Ascending aorta (tissue), 2 donors: Measurements from ENCODE around the gene KCNN1. TPM values are rescaled to one million over a fixed set of nuclear protein-coding genes. Genes with fewer than 3 reads are reported as not detected.
A peak's percentile ranks its signal among the peaks of the same experiment; 100 is the strongest.
"Not testable (repeated sequence)": the region's sequence is repeated elsewhere in the genome, so short reads cannot be mapped to it uniquely, and the experiment has no call there.

Experiments
- DNase-seq, 2 donors: peaks; one replicate each; pipeline ENCODE4 v3.0.0-alpha.2; 2019; ENCODE audit warnings: low spot score in 2 of 2
- H3K27ac ChIP-seq, 2 donors: fragments of 200-600 bp; sonication (generic); one replicate each; pipeline ENCODE4 v1.5.1; 2016 to 2017; ENCODE audit warnings: mild to moderate bottlenecking in 1 of 2
- H3K27me3 ChIP-seq: fragments of 200-600 bp; sonication (generic); one replicate; pipeline ENCODE4 v1.5.1; 2017
- H3K36me3 ChIP-seq, 2 donors: fragments of 200-600 bp; sonication (generic); one replicate each; pipeline ENCODE4 v1.5.1; 2016
- H3K4me1 ChIP-seq, 2 donors: fragments of 200-600 bp; sonication (generic); one replicate each; pipeline ENCODE4 v1.5.1; 2016 to 2017; ENCODE audit warnings: mild to moderate bottlenecking in 1 of 2
- H3K4me3 ChIP-seq, 2 donors: fragments of 200-600 bp; sonication (generic); one replicate each; pipeline ENCODE4 v1.5.1; 2016 to 2017; ENCODE audit warnings: mild to moderate bottlenecking in 1 of 2
- H3K9me3 ChIP-seq, 2 donors: fragments of 200-600 bp; sonication (generic); one replicate each; pipeline ENCODE4 v1.5.1; 2016
- intact Hi-C: fragments of 100-400 bp; cut with DNase I; formaldehyde crosslinking; loops from one replicate; pipeline ENCODE4 v1.15.1; 2023
- total RNA-seq: library from RNA; depleted of rRNA; stranded (reverse); fragments of >200 nt; gene quantifications from one replicate; pipeline ENCODE4 v1.1.0, GENCODE V29; 2016
- TF ChIP-seq, protein P1 (sequence below), 3 experiments: fragments of 200-600 bp in 2 of 3; fragments of 450-650 bp in 1 of 3; sonication (generic) in 2 of 3; IDR thresholded peaks; one replicate each; pipeline ENCODE4 v1.5.1; 2016 to 2019; ENCODE audit warnings: antibody characterized with exemption in 3 of 3, mild to moderate bottlenecking in 1 of 3, moderate library complexity in 1 of 3

KCNN1 gene
- total RNA-seq, 1 donor from 2014 or later, result not detected

DNA sequence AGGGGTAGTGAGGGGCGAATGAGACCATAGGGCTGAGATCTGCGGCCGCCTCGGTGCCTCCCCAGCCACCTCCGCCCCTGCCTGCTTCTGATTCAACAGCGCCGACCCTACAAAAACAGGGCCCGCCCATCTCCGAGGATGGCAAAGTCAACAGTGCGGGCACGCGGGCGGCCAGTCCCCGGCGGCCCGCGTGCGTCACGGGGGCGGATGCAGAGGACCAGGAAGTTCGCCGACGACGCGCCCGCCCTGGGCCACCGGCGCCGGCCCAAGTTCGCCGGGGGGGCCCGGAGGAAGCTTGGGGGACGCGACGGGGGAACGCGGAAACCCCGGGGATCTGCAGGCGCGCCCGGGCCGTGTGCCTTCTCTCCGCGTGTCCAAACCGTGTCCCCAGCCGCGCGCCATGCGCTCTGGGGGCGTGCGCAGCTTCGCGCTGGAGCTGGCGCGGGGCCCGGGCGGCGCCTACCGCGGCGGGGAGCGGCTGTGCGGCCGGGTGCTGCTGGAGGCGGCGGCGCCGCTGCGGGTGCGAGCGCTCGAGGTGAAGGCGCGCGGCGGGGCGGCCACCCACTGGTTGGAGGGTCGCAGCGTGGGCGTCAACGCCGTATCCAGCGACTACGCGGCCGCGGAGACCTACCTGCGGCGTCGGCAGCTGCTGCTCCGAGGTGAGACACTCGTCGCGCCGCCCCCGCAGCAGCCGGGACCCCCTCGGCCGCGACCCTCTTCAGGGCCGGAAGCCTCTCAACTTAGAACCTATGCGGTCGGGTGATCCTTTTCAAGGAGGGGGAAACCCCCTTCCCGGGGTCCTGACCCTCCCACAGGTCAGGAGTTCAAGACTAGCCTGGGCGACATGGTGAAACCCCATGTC is 34.2 kb downstream of the KCNN1 start:
- no peaks in the 10 kb centered on the region for H3K36me3 ChIP-seq
- TF ChIP-seq, protein P1, sequence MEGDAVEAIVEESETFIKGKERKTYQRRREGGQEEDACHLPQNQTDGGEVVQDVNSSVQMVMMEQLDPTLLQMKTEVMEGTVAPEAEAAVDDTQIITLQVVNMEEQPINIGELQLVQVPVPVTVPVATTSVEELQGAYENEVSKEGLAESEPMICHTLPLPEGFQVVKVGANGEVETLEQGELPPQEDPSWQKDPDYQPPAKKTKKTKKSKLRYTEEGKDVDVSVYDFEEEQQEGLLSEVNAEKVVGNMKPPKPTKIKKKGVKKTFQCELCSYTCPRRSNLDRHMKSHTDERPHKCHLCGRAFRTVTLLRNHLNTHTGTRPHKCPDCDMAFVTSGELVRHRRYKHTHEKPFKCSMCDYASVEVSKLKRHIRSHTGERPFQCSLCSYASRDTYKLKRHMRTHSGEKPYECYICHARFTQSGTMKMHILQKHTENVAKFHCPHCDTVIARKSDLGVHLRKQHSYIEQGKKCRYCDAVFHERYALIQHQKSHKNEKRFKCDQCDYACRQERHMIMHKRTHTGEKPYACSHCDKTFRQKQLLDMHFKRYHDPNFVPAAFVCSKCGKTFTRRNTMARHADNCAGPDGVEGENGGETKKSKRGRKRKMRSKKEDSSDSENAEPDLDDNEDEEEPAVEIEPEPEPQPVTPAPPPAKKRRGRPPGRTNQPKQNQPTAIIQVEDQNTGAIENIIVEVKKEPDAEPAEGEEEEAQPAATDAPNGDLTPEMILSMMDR (IDR thresholded peaks at IDR 0.05), result no peak
- no peaks in the 10 kb centered on the region for H3K9me3 ChIP-seq
- H3K4me1 ChIP-seq, result peaks cover 4 to 10% of the 10 kb centered on the region in 2 donors
- intact Hi-C loops, result loop anchor here (2.0 kb wide), 1 partner anchor 152 kb away; the partner anchor contains the start of gene PIK3R2
- H3K27ac ChIP-seq, result peak overlapping the region; percentile 88 to 95
- no peaks in the 10 kb centered on the region for H3K27me3 ChIP-seq
- DNase-seq, result peak; percentile 93 to 99
- peak overlapping the region; percentile 72 to 80 for H3K4me3 ChIP-seq

DNA sequence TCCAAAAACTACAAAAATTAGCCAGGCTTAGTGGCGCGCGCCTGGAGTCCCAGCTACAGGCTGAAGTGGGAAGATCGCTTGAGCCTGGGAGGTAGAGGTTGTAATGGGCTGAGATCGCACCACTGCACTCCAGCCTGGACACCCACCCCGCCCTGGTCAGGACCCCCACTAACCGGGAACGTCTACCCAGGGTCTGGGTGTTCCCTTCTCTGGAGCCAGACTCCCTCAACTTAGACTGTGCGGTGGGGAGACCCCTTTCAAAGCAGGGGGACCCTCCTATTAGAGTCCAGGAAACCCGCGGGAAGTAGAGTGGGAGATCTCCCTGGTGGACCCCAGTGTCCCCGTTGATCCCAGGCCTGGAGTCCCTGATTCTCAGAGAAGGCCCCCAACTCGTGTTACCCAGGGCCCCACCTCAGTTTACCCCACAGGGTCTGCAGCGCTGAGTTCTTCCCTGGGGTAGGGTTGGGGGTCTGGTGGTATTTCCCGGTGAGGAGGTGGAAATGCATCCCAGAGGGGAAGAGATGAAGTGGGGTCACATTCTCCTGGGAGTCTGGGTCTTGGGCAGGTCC is 35.0 kb downstream of the KCNN1 start:
- TF ChIP-seq, protein P1 (IDR thresholded peaks at IDR 0.05), result no peak
- Histone ChIP-seq H3K4me1 (peaks cover 4 to 10% of the 10 kb centered on the region in 2 donors), H3K27me3 (no peaks in the 10 kb centered on the region), H3K27ac (peak overlapping the region; percentile 88 to 95), H3K9me3 (no peaks in the 10 kb centered on the region), H3K4me3 (peak overlapping the region; percentile 72 to 80), H3K36me3 (no peaks in the 10 kb centered on the region)
- DNase-seq, result no peak
- intact Hi-C loops, result loop anchor here (2.0 kb wide), 1 partner anchor 151 kb away; the partner anchor contains the start of gene PIK3R2

DNA sequence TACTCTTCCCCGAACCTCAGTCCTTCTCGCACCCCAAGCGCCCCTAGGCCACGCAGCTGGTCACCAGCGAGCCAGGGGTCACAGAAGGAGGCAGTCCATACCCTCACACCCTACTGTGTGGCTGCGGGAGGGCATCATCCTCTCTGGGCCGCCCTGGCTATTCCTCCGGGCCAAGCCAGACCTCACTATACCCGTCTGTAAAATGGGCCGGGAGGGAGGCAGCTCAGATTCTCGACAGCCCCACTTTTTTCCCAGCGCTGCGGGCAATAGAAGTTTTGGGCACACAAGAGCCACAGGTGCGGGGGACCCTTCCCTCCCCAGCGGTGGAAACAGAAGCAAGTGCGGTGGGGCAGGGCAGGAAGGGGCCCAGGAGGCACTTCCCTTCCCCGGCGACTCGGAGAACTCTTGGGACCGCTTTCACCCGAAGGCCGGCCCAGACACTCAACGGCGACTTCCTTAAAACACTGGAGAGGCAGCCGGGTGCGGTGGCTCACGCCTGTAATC is 35.5 kb downstream of the KCNN1 start:
- intact Hi-C loops, result no loop called here
- H3K9me3 ChIP-seq, result no peaks in the 10 kb centered on the region
- no peaks in the 10 kb centered on the region for H3K27me3 ChIP-seq
- peak overlapping the region; percentile 88 to 95 for H3K27ac ChIP-seq
- peak overlapping the region; percentile 72 to 80 for H3K4me3 ChIP-seq
- TF ChIP-seq, protein P1 (IDR thresholded peaks at IDR 0.05), result no peak
- H3K4me1 ChIP-seq, result peaks cover 4 to 10% of the 10 kb centered on the region in 2 donors
- DNase-seq, result peak in 1 of 2 donors; percentile 72
- no peaks in the 10 kb centered on the region for H3K36me3 ChIP-seq

DNA sequence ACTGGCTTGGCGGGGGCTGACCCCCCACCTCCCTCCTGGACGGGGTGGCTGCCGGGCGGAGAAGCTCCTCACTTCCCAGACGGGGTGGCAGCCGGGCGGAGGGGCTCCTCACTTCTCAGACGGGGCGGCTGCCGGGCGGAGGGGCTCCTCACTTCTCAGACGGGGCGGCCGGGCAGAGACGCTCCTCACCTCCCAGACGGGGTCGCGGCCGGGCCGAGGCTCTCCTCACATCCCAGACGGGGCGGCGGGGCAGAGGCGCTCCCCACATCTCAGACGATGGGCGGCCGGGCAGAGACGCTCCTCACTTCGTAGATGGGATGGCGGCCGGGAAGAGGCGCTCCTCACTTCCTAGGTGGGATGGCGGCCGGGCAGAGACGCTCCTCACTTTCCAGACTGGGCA is 38.8 kb downstream of the KCNN1 start:
- not testable (repeated sequence) for H3K27me3 ChIP-seq
- intact Hi-C loops, result loop anchor here (2.0 to 5.0 kb wide), 3 partner anchors 15 to 155 kb away; no protein-coding TSS in a partner anchor

DNA sequence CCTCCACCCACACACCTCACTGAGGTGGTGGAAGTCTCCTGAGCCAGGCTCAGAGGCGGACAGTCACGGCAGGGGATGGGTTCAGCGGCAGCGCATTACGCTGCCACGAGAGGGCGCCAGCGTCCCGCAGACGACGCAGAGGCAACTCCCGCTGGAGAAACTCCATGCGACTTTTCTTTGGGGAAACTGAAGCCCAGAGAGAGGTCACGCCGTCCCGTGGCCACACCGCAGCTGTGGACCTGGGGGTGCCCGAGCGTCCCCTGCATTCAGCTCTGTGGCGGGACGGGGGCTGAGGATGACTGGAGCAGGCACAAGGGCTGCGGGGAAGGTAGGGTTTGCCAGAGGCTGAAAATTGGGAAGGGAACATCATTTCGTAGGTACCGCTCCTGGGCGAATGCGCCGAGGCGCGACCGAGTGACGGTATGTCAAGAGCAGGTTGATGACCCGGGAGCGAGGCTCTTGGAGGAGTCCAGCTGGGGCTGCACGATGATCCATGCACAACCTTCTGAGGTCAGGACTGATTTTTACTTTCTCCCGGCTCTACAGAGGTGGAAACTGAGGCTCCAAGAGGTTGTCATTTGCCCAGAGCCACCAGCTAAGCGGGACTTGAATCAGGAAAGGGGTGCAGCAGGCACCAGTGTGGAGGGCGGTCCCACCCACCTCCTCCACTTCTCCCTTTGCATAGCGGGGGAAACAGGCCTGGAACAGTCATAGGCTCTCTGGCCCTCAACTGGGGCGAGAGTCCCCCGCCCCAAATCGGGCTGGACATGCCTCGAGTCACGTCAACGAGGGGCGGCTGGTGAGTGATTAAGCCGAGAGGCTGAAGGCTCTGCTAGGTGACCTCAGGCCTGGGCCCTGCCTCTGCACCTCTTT is 40.4 kb downstream of the KCNN1 start:
- peaks cover 7 to 11% of the 10 kb centered on the region in 2 donors for H3K4me1 ChIP-seq
- intact Hi-C loops, result loop anchor here (1.0 to 5.0 kb wide), 4 partner anchors 14 to 154 kb away; no protein-coding TSS in a partner anchor
- H3K4me3 ChIP-seq, result peak overlapping the region; percentile 50 to 78
- peaks cover 29 to 38% of the 10 kb centered on the region in 2 donors for H3K36me3 ChIP-seq
- TF ChIP-seq, protein P1 (IDR thresholded peaks at IDR 0.05), result peak; percentile 87 to 99 (median 99)
- H3K9me3 ChIP-seq, result no peaks in the 10 kb centered on the region
- peak overlapping the region; percentile 71 to 88 for H3K27ac ChIP-seq
- no peaks in the 10 kb centered on the region for H3K27me3 ChIP-seq
- DNase-seq, result peak in 1 of 2 donors; percentile 88

More for the DNA sequence above, 38.8 kb downstream of the KCNN1 start:
- not testable (repeated sequence) for H3K27ac ChIP-seq, DNase-seq, H3K9me3 ChIP-seq, H3K4me3 ChIP-seq
- Histone ChIP-seq H3K4me1 (peaks cover 11 to 13% of the 10 kb centered on the region in 2 donors), H3K36me3 (peaks cover 16 to 24% of the 10 kb centered on the region in 2 donors)
